Stromal cell of bone marrow (primary cell): ENCODE measurements around the gene DLGAP1.
"Not testable (repeated sequence)": the region's sequence is repeated elsewhere in the genome, so short reads cannot be mapped to it uniquely, and the experiment has no call there.

ENCODE experiments used
- DNase-seq: peaks from one replicate; pipeline ENCODE4 v3.0.0-alpha.2; 2012; ENCODE audit warnings: low read depth

DLGAP1 gene

DNA sequence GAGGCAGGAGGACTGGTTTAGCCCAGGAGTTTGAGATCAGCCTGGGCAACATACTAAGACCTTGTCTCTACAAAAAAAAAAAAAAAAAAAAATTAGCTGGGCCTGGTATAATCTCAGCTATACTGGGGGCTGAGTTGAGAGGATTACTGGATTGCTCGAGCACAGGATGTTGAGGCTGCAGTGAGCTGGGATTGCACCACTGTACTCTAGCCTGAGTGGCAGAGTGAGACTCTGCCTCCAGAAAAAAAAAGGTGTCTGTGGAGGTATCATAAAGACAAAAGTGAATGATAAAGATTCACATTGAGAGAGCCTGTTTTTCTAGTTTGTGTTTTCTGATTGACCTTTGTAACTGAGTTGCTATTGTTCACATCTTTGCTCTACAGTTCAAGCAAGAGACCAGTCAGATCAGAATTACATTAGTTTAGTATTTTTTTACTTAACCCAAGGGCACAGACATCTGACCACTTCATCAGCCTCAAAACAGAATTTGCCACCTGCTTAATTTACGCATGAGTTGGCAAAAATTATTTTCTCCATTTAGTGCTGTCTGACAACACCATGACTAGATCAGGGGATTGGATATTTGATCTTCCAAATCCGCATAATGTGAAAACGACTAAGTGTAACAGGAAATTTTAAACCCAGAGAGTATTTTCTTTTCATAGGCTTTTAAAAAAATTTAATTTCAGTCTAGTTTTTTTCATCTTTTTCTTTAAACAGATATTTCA, 734.1 kb downstream of the DLGAP1 start:
- no peak for DNase-seq

DNA sequence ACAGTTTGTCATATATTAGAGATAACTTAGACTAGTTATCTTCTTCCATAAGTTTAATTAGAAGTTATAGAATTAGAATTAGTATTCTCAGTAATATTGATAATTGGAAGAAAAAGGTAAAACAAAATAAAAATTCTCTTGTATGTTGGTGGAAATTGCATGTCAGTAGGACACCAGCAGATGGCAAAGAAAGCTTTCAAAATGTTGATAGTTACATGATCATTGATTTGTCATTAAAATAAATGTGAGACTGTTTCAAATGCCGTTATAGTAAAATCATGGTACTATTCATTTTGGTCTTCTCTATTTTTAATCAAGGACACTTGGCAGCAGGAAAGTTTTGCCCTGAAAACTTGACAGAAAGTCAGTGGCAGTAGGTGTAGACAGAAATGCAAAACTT, 734.9 kb downstream of the DLGAP1 start:
- DNase-seq: no peak

DNA sequence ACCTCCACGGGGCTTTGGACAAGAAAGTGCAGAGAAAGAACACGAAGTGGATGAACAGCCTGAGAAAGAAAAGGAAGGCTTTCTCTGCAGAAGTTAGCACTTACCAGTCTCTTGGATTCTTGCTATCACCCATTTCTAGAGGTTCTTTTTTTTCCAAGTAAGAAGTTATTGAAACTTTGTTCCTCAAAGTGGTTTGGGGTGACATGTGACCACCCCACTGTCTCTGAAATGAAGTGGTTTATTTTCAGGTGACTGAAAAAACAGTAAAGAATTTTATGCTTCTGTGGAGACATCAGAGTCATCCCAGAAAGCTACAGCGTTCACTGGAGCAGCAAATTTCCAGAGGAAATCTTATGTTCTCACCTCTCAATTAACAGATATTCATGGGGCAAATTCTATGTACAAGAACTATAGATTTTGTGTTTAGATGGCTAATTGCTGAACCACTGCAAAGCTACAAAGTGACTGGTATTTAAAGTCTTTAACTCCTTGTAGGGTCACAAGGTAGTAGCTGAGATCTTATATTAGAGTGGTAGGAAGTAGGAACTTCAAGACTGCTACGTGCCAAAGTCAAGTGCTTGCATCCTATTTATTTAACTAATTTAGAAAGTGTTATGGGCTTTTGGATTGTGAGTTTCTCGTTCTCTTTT, 737.6 kb downstream of the DLGAP1 start:
- DNase-seq: no peak

DNA sequence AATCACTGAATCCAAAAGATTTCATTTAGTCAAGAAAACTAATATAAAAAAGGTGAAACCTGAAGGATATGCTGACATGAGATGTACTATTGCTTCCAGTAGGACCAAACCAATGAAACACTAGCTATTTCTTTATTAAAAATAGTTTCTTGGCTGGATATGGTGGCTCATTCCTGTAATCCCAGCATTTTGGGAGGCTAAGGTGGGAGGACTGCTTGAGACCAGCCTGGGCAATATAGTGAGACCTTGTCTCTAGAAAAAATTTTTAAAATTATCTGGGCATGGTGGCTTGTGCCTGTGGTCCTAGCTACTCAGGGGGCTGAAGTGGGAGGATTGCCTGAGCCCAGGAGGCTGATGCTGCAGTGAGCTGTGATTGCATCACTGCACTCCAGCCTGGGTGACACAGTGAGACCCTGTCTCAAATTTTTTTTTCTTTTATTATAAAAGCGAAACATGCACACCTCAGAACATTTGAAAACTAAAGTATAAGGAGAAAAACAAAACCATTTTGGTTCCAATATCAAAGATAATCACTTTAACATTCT, 738.9 kb downstream of the DLGAP1 start:
- DNase-seq: no peak

DNA sequence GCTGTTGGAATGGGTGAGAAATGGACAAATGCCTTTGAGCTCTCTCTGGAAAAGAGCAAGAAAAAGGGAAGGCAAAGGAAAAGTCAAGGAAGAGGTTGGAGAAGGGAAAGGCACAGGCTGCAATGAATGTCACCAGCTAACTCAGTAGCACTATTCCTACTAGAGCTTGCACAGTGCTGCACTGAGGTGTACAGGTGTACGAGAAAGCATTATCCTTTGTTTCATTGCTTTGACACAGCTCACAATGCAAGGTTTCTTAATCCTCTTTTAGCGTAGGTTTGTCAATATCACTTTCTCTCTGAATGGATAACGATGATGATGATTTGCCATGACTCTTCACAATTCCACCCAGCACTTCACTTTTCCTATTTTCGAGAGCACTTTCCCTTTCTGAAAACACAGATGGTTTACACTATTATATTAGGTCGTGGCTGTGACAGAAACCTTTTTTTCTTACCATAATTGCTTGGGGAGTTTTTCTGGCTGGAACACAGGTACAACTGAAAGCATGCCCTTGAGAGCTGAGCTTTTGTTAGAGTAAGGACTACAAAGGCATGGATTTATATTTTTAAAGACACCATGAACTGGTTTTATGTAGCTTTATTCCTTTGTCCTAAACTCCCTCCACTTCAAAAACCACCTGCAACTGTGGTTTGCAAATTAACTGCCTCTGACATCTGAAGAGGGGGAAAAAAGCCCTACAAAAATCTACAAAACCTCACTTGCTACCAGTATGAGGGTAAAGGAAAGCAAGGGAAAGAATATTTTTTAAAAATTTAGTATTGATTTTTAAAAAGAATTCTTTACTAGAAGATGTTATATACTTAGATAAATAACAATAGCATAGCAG, 739.7 kb downstream of the DLGAP1 start:
- DNase-seq: no peak

DNA sequence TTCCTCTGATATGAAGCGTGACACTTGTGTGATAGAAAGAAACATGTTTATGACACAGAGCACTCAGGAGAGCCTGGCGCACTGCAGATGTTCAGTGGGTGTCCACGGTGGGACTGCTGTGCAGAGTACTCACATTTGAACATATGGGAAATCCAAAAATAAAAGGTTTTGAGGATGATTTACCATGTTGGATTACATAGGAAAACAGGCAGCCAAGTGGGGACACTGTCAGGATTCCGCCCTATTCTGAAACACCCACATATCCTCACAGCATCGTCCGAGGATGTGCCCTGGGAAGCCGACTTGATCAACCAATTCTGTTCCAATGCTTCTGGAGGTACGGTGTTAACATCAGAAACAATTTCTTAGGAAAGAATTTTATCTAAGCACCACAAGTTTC, 741.4 kb downstream of the DLGAP1 start:
- no peak for DNase-seq

DNA sequence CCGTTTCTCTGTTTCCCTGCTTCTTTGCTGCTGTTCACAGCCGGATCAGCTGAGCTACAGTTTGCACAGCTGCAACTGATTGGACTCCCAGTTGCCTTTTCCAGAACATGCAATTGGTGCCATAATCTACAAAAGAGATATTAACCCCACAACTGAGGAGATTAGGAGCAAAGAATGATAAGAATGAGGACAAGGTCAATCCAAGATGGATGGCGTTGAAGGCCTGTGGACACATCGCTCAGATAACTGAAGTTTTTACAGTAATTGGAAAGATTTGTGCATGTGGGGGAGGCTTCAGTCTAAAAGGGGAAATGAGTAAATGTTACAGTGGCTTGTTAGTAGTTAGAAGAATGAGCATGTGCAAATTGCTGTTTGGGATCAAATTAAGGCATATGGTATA, 741.9 kb downstream of the DLGAP1 start:
- no peak for DNase-seq

DNA sequence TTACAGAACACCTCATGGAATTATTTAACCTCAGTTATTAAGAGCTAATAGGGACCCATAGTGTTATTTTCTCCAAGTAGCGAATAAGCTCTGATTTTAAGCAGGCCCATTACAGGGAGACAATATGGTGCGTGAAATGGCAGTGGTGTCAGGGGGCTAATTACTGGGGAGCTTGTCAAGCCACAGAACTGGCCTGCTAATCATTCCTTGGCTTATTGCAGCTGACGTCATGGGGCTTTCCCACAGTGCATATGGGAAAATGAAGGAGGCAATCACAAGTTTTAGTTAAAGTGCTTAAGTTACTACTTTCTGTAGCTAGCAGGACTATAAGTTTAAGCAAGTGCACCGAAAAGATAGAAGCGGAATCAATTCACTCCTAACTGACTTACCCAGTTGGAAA, 742.6 kb downstream of the DLGAP1 start:
- no peak for DNase-seq

DNA sequence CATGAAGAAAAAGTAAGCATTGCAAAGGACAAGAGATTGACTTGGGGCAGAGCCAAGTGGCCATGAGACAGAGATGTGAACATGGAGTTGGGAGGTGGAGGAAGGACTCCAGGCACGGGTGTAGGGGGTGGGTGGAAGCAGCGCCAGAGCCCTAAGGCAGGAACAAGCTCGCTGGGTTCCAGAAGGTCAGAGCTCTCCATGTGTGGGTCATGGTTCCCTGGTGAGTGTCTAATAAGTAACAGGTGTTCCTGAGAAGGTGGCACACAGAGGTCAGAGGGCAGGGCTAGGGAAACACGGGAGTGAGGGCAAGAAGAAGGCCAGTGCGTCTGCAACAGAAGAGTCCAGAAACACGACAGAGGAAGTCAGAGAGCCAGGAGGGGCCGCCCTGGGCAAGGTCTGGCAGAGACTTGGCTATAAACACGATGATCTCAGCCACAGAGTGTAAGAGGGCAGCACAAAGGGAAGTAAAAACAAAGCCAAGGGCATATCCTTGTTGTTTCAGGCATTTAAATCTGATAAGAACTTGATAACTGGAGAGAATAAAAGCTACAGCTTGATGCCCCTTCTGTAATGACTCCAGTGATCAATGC, 744.3 kb downstream of the DLGAP1 start:
- DNase-seq: no peak

DNA sequence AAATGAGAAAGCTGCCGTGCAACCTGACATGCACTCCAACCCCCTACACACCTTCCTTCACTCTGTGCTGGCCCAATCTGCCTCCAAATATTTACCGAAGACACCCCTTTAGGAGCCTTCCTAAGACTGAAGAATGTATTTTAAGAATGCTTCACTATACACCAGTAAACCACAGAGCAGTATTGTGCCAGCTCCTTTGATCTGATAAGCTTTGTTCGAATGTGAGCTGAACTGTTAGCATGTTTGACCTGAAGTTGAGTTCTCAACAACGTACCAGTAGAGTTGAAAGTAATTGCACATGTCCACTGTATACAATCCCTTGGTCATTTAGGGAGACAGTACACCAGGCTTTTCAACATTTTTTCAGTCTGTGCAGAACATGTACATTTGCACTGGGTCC, 745.9 kb downstream of the DLGAP1 start:
- DNase-seq: no peak

DNA sequence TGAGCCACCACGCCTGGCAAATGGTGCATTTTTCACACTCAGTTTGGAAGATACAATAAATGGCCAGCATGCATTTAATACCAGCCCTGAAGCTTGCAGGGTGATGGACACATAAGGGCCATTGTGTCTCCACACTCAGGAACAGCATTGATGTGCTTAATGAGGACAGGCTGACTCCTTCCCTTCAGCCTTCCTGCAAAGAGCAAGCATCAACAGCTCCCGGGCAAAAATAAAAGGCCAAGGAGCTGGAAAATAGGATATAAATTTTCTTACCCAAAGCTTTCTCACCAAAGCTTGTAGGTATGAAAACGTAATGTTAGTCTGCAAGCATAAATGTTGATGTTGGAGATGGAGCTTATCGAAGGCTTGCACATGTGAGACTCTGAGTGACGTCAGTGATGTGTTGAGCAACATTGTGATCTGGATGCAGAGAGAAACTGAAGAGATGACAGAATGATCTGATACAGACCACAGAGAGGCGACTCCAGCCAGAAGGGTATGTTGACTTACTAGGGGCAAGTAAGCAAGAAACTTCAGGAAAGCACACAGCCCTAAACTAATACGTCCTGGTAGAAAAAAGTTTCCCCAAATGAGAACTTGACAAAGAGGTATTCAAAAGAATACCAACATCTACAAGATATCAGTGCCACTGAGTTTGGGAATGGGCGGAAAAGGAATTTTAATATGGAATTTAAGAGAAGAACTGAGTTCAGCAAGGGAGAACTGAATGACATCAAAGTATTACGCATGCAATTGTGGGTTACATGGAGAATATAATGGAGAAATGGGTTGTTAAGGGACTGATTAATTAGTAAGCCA, 748.6 kb downstream of the DLGAP1 start:
- DNase-seq: no peak

DNA sequence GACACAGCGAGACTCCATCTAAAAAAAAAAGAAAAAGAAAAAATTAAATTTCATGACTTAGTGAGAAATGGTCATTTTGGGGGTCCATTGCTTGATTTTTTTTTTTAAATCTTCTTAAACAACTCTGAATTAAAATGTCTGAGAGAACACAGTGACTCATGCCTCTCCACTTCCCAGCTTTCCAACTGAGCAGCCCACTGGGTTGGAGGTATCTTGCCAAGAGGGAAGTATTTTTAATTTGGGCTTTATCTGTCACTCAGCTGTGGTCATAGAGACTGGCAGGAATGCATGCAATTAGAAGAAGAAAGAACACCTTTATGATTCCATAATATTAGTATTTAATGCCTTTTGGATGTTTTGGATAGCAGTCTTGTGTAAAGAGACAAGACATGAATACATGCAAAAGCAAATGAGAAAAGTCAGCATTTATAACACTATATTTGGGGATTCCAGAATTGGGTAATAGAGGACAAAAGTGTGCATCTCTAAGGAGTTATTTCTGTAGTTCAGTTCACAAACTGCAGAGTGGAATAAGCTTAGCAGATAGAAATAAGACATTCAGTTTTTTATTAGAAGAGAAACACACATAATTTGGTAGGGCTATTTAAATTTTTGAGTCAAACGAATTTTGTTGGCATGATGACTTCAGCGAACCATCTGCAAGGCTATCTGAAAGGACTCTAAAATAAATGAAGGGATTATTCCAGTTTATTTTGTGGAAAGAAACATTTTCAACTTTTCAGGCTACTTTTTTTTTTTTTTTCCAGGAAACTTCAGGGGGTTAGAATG, 750.4 kb downstream of the DLGAP1 start:
- no peak for DNase-seq

DNA sequence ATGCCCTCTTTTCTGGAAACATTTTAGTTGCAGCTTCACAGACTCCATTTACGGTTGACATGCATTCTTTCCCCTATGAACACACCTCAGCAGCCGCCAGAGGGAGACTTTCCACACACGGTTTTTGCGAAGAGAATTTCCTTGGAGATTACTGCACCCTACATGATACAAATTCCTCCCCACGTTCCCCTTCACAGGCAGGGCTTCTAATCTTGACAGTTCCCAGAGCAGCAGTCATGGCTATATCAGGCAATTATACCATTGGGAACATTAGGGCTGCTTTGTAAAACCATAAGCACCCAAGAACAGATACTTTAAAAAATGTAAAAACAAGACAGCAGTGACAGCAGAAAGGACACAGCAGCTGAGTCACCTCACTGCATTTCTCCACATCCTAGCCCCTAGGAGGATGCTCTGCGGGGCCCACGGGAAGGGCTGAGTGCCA, 751.4 kb downstream of the DLGAP1 start:
- no peak for DNase-seq

DNA sequence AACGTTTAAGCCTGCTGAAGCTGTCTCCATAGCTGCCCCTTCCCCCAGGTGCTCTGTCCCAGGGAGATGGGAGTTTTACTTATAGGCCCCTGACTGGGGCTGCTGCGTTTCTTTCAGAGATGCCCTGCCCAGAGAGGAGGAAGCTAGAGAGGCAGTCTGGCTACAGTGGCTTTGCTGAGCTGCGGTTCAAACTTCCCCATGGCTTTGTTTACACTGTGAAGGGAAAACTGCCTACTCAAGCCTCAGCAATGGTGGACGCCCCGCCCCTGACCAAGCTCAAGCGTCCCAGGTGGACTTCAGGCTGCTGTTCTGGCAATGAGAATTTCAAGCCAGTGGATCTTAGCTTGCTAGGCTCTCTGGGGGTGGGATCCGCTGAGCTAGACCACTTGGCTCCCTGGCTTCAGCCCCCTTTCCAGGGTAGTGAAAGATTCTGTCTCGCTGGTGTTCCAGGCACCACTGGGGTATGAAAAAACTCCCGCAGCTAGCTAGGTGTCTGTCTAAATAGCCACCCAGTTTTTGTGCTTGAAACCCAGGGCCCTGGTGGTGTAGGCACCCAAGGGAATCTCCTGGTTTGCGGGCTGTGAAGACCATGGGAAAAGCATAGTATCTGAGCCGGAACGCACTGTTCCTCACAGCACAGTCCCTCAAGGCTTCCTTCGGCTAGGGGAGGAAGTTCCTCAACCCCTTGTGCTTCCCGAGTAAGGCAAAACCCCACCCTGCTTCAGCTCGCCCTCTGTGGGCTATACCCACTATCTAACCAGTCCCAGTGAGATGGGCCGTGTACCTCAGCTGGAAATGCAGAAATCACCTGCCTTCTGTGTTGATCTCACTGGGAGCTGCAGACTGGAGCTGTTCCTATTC, 755.2 kb downstream of the DLGAP1 start:
- DNase-seq: not testable (repeated sequence)

DNA sequence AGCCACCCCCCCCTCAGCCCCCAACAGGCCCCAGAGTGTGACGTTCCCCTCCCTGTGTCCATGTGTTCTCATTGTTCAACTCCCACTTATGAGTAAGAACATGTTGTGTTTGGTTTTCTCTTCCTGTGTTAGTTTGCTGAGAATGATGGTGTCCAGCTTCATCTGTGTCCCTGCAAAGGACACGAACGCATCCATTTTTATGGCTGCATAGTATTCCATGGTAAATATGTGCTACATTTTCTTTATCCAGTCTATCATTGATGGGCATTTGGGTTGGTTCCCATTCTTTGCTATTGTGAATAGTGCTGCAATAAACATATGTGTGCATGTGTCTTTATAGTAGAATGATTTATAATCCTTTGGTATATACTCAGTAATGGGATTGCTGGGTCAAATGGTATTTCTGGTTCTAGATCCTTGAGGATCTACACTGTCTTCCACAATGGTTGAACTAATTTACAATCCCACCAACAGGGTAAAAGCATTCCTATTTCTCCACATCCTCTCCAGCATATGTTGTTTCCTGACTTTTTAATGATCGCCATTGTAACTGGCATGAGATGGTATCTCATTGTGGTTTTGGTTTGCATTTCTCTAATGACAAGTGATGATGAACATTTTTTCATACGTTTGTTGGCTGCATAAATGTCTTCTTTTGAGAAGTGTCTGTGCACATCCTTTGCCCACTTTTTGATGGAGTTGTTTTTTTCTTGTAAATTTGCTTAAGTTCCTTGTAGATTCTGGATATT, 760.9 kb downstream of the DLGAP1 start:
- not testable (repeated sequence) for DNase-seq

DNA sequence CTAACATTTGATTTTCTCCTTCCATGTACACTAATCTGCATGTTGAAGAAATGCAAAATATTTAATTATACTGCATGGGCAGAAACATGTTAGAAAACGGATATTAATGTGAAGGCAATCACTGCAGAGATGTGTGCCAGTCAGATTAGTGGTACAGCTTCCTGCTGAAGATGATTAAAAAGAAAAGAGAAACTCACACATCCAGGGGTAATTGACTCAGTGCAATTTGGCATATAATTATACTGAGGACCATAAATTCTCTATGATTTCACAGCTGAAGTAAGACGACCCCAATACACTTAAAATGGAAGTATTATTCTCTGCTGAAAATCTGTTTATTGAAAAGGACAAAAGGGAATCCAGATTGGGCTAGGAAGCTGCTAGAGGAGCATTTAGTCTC, 761.7 kb downstream of the DLGAP1 start:
- DNase-seq: no peak

DNA sequence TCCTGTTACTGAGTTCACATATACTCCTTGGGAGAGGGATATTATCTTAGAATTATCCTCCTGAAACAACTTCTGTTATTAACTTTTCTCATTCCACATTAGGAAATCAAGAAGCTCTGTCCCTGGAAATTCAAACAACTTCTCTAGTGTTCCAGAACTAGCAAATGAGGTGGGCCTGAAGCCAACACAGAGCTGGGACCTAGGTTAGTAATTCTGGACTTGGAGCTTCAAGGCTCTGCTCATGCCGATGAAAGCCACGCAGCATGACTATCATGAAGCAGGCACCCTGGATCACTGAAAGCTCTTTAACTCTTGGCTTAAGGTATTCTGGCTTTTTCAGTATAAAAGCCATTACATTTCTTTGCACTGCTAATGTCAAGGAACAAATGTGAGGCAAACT, 762.4 kb downstream of the DLGAP1 start:
- no peak for DNase-seq

DNA sequence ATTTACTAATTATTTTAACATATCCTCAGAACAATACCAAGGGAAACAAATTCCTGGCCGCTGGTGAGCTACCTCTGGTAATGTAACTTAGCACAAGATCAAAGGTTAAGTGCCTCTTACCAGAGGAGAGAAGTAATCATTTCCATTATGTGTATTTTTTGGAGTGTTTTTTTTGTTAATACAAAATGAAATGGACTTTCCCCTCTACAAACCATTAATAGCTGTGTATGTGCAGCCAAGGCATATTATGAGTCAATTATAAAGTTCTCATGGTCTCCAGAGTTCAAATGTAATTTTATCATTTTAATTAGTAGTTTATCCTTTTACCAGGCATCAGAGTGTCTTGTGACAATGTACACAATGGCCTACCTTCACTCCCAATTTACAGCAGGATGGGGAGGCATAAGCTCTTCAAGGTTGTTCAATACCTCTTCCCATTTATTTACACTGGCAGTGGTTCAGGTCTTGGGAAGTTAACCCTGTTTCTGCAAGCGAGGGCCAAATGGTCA, 762.9 kb downstream of the DLGAP1 start:
- DNase-seq: no peak

DNA sequence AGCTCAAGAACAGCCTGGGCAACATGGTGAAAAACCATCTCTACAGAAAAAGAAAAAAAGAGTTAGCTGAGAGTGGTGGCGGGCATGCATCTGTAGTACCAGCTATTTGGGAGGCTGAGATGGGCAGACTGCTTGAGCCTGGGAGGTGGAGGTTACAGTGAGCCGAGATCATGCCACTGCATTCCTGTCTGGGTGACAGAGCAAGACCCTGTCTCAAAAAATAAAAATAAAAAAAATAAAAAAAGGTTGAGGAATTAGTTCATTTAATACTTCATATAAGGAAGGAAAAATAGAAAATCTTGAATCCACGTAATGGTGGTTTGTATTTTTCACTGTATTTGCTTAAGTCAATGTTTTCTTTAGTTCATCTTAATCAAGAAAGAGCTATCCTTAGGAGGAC, 763.4 kb downstream of the DLGAP1 start:
- DNase-seq: no peak
